Vagina (tissue), 2 donors: Measurements from ENCODE around the gene SP140L. TPM values are rescaled to one million over a fixed set of nuclear protein-coding genes. Genes with fewer than 3 reads are reported as not detected.
"Not testable (repeated sequence)": the region's sequence is repeated elsewhere in the genome, so short reads cannot be mapped to it uniquely, and the experiment has no call there.

Source experiments
- DNase-seq, 2 donors: peaks; one replicate each; pipeline ENCODE4 v3.0.0-alpha.2; 2017; ENCODE audit errors: extremely low spot score in 2 of 2
- H3K27ac ChIP-seq: fragments of 200-600 bp; sonication (generic); one replicate; pipeline ENCODE4 v1.5.1; 2019
- H3K27me3 ChIP-seq: fragments of 200-600 bp; sonication (generic); one replicate; pipeline ENCODE4 v1.5.1; 2019
- H3K36me3 ChIP-seq, 2 donors: fragments of 200-600 bp; sonication (generic); one replicate each; pipeline ENCODE4 v1.5.1; 2017 to 2019
- H3K4me1 ChIP-seq: fragments of 200-600 bp; sonication (generic); one replicate; pipeline ENCODE4 v1.5.1; 2019
- H3K4me3 ChIP-seq, 2 donors: fragments of 200-600 bp; sonication (generic); 1 replicate in 1 of 2; 2 replicates in 1 of 2; pipeline ENCODE4 v1.5.1; 2016 to 2019
- H3K9me3 ChIP-seq: fragments of 200-600 bp; sonication (generic); one replicate; pipeline ENCODE4 v1.5.1; 2019
- POLR2A ChIP-seq, 2 donors: fragments of 450-650 bp; IDR thresholded peaks; one replicate each; pipeline ENCODE4 v1.6.1; 2017; ENCODE audit warnings: antibody characterized with exemption in 2 of 2, mild to moderate bottlenecking in 2 of 2, moderate library complexity in 2 of 2
- POLR2AphosphoS5 ChIP-seq, 2 donors: sonication (generic); formaldehyde crosslinking; IDR thresholded peaks; one replicate each; pipeline ENCODE4 v1.9.0; 2017; ENCODE audit warnings: antibody characterized with exemption in 2 of 2, mild to moderate bottlenecking in 2 of 2, low read depth in 1 of 2; ENCODE audit not compliant: insufficient read depth in 1 of 2
- intact Hi-C: fragments of 100-400 bp; cut with DNase I; formaldehyde crosslinking; loops from one replicate; pipeline ENCODE4 v1.15.1; 2023
- total RNA-seq: library from RNA; depleted of rRNA; stranded (reverse); fragments of >200 nt; gene quantifications from one replicate; pipeline ENCODE4 v1.2.3, GENCODE V29; 2016
- TF ChIP-seq, protein P1 (sequence below), 3 experiments: fragments of 450-650 bp in 2 of 3; fragments of 200-600 bp in 1 of 3; sonication (generic) in 1 of 3; IDR thresholded peaks; one replicate each; pipeline ENCODE4 v1.5.1; 2017 to 2019; ENCODE audit warnings: antibody characterized with exemption in 3 of 3, mild to moderate bottlenecking in 2 of 3, moderate library complexity in 2 of 3

SP140L gene
- 11.5 TPM for total RNA-seq

DNA sequence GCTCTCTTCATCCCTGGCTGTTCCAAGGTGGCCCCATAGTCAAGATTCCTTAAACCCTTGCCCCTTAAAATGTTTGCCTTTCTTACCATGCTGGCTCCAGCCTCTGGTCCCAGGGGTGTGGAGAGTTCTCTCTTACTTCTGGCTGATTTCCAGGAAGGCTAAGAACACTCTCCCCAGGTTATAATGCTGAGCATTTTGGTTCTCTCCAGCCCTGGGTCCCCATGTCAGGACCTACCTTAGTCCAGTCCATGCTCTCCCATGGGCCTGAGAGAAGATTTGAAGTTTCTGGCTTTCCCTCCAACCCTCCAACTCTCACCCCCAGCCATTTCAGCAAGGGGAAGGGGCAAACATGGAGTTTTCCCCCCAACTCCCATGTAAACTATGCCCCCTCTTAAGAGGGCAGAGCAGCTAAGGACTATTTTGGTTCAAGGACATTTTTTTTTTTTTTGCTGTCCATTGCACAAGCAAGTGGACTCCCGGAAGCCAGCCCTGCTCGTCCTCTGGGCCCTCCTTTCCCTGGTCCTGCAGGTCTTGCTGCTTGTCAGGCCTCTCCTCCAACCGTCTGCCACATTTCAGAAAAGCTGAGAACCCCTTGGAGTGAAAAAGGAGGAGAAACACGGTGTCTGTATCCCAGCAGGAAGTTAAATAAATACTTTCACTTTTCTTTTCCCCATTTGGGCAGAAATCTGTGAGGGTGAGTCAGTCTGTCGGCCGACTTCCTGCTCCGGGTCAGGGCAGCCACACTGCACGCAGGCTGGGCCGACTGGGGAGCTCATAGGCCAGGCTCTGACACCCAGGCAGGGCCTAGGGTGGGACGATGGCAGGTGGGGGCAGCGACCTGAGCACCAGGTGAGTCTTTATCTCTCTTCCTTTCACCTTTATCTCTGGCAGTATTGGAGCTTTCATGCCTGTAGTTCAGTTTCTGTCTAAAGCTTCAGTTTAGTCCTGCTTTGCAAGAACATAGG, at the start of gene SP140L:
Gene SP140L (plus strand): TSS at position 741 of the 965 bp plus-strand sequence. CDS start 77 bp downstream, at position 818.
- Histone ChIP-seq H3K36me3 (no peaks in the 10 kb centered on the region), H3K27ac (peak within 1 kb of the TSS; percentile 72), H3K4me1 (peaks cover 22% of the 10 kb centered on the region), H3K4me3 (peak within 1 kb of the TSS; percentile 45 to 64), H3K27me3 (no peaks in the 10 kb centered on the region), H3K9me3 (no peaks in the 10 kb centered on the region)
- DNase-seq, result no peak
- intact Hi-C loops, result no loop called here
- TF ChIP-seq, protein P1, sequence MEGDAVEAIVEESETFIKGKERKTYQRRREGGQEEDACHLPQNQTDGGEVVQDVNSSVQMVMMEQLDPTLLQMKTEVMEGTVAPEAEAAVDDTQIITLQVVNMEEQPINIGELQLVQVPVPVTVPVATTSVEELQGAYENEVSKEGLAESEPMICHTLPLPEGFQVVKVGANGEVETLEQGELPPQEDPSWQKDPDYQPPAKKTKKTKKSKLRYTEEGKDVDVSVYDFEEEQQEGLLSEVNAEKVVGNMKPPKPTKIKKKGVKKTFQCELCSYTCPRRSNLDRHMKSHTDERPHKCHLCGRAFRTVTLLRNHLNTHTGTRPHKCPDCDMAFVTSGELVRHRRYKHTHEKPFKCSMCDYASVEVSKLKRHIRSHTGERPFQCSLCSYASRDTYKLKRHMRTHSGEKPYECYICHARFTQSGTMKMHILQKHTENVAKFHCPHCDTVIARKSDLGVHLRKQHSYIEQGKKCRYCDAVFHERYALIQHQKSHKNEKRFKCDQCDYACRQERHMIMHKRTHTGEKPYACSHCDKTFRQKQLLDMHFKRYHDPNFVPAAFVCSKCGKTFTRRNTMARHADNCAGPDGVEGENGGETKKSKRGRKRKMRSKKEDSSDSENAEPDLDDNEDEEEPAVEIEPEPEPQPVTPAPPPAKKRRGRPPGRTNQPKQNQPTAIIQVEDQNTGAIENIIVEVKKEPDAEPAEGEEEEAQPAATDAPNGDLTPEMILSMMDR (IDR thresholded peaks at IDR 0.05), result no peak
- TF ChIP-seq POLR2A (IDR thresholded peaks at IDR 0.05), result no peak
- peak; percentile 66 to 73 for TF ChIP-seq POLR2AphosphoS5 (IDR thresholded peaks at IDR 0.05; ENCODE audit: insufficient read depth in 1 of 2, low read depth in 1 of 2)

DNA sequence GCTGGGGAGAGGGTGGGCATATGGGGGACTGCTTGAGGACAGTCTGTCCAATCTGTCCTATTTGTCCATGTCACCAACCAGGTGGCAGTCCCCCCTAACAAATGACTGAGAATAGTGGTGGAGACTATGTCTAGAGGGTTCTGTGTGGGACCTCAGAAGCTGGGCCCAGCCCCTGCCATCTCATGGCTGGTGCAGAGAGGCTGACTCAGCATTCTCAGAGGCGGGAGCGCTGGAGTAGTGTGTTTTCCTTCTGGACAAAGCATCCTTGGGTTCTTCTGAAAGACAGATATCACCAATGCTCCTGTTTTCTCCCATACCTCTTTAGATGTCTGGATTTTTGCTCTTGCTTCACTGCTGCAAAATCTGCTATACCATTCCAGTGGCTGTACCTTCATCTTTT, 44.1 kb upstream of the SP140L start:
- no peaks in the 10 kb centered on the region for H3K36me3 ChIP-seq
- DNase-seq, result no peak
- intact Hi-C loops, result no loop called here
- TF ChIP-seq, protein P1 (IDR thresholded peaks at IDR 0.05), result no peak
- TF ChIP-seq POLR2A (IDR thresholded peaks at IDR 0.05) (no peak), POLR2AphosphoS5 (IDR thresholded peaks at IDR 0.05; ENCODE audit: insufficient read depth in 1 of 2, low read depth in 1 of 2) (no peak)
- H3K4me1 ChIP-seq, result no peaks in the 10 kb centered on the region
- H3K27ac ChIP-seq, result no peak overlapping the region
- H3K9me3 ChIP-seq, result no peaks in the 10 kb centered on the region
- H3K27me3 ChIP-seq, result no peaks in the 10 kb centered on the region
- no peak overlapping the region for H3K4me3 ChIP-seq

DNA sequence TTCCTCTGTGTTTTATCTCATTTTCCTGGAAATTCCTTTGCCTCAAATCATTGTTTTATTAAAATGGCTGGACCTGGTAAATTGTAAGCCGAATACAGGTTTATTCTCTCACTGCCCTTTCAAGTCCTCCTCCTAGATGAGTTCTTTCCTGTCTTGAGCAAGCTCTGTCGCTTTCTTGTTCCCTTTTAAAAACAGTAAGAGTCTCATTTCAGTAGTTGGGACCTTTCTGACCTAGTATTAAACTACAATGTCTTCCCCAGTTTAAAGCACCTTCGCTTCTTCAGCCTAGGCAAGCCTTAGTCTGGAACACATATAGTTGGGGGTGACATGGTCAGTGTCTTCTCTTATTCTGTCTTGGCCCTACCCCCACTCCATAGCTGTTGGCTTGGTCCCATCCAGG, 40.9 kb upstream of the SP140L start:
- H3K36me3 ChIP-seq, result no peaks in the 10 kb centered on the region
- H3K9me3 ChIP-seq, result no peaks in the 10 kb centered on the region
- no peak for TF ChIP-seq POLR2A (IDR thresholded peaks at IDR 0.05)
- no peak for TF ChIP-seq POLR2AphosphoS5 (IDR thresholded peaks at IDR 0.05; ENCODE audit: insufficient read depth in 1 of 2, low read depth in 1 of 2)
- TF ChIP-seq, protein P1 (IDR thresholded peaks at IDR 0.05), result no peak
- no peak overlapping the region for H3K27ac ChIP-seq
- H3K4me1 ChIP-seq, result no peaks in the 10 kb centered on the region
- H3K4me3 ChIP-seq, result no peak overlapping the region
- intact Hi-C loops, result no loop called here
- no peak for DNase-seq
- no peaks in the 10 kb centered on the region for H3K27me3 ChIP-seq

DNA sequence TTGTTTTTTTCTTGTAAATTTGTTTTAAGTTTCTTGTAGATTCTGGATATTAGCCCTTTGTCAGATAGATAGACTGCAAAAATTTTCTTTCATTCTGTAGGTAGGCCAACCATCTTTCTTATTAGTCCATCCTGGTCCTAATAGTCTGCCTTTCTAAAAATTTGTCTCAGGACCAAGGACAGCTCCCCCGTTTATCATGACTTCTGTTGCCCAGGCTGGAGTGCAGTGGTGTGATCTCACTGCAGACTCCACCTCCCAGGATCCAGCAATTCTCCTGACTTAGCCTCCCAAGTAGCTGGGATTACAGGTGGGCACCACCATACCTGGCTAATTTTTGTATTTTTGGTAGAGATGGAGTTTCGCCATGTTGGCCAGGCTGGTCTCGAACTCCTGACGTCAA, 37.7 kb upstream of the SP140L start:
- H3K4me1 ChIP-seq, H3K36me3 ChIP-seq, DNase-seq, H3K27ac ChIP-seq, H3K27me3 ChIP-seq, H3K4me3 ChIP-seq, intact Hi-C loops, H3K9me3 ChIP-seq: not testable (repeated sequence)

DNA sequence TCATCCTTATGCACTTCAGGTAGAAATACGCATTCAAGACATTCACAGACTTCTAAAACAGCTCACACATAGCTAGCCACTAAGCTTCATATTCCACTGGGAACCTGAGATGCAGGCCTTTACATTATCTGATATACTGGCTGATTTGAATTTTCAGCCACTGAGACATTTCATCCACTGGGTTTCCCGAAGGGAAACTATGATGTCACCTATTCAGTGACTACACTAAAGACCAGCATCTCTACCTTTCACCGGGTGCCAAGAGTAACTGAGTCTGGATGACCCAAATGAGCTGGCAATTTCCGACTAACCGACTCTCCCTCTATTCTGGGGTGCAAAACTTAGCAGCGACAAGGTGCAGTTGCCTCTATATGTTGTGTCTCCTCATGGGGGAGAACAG, 31.8 kb upstream of the SP140L start:
- no peak for DNase-seq
- no peaks in the 10 kb centered on the region for H3K4me1 ChIP-seq
- no peaks in the 10 kb centered on the region for H3K27me3 ChIP-seq
- no peak overlapping the region for H3K4me3 ChIP-seq
- H3K27ac ChIP-seq, result no peak overlapping the region
- intact Hi-C loops, result no loop called here
- H3K36me3 ChIP-seq, result no peaks in the 10 kb centered on the region
- no peaks in the 10 kb centered on the region for H3K9me3 ChIP-seq
- TF ChIP-seq, protein P1 (IDR thresholded peaks at IDR 0.05), result no peak
- no peak for TF ChIP-seq POLR2A (IDR thresholded peaks at IDR 0.05)
- TF ChIP-seq POLR2AphosphoS5 (IDR thresholded peaks at IDR 0.05; ENCODE audit: insufficient read depth in 1 of 2, low read depth in 1 of 2), result no peak
